Smooth muscle cell (in vitro differentiated cells): Measurements from ENCODE around the gene SLC25A22. TPM values are rescaled to one million over a fixed set of nuclear protein-coding genes. Genes with fewer than 3 reads are reported as not detected.
A peak's percentile ranks its signal among the peaks of the same experiment; 100 is the strongest.

Source experiments
- DNase-seq: peaks from one replicate; lab custom pipeline; 2025; ENCODE audit not compliant: unreplicated experiment; lab: John Stamatoyannopoulos, UW
- H2AFZ ChIP-seq: fragments of 200-600 bp; sonication (generic); 2 replicates; pipeline ENCODE4 v1.6.0; 2016; ENCODE audit warnings: antibody characterized with exemption, low read depth, mild to moderate bottlenecking
- H3F3A ChIP-seq: fragments of 200-600 bp; sonication (generic); 2 replicates; pipeline ENCODE4 v1.6.0; 2017; ENCODE audit warnings: antibody characterized with exemption, low read depth
- H3K27ac ChIP-seq: fragments of 200-600 bp; sonication (generic); 2 replicates; pipeline ENCODE4 v1.5.1; 2016; ENCODE audit warnings: low read depth, mild to moderate bottlenecking
- H3K27me3 ChIP-seq: fragments of 200-600 bp; sonication (generic); 2 replicates; pipeline ENCODE4 v1.6.1; 2016; ENCODE audit warnings: low read depth, mild to moderate bottlenecking
- H3K36me3 ChIP-seq: fragments of 200-600 bp; sonication (generic); 2 replicates; pipeline ENCODE4 v1.5.1; 2016; ENCODE audit warnings: low read depth
- H3K4me1 ChIP-seq: fragments of 200-600 bp; sonication (generic); 2 replicates; pipeline ENCODE4 v1.5.1; 2016; ENCODE audit warnings: low read depth
- H3K4me2 ChIP-seq: fragments of 200-600 bp; sonication (generic); 2 replicates; pipeline ENCODE4 v1.6.0; 2016; ENCODE audit warnings: mild to moderate bottlenecking
- H3K4me3 ChIP-seq: fragments of 200-600 bp; sonication (generic); 2 replicates; pipeline ENCODE4 v1.5.1; 2016; ENCODE audit warnings: mild to moderate bottlenecking
- H3K79me2 ChIP-seq: fragments of 200-600 bp; sonication (generic); 2 replicates; pipeline ENCODE4 v1.6.0; 2016; ENCODE audit warnings: low read depth, mild to moderate bottlenecking
- H3K9ac ChIP-seq: fragments of 200-600 bp; sonication (generic); 2 replicates; pipeline ENCODE4 v1.6.0; 2016; ENCODE audit warnings: low read depth
- H3K9me3 ChIP-seq: fragments of 200-600 bp; sonication (generic); replicated peaks from 2 replicates; pipeline ENCODE4 v1.5.1; 2016; ENCODE audit warnings: low read depth
- H4K20me1 ChIP-seq: fragments of 200-600 bp; sonication (generic); 2 replicates; pipeline ENCODE4 v1.6.0; 2016; ENCODE audit warnings: low read depth
- CTCF ChIP-seq: fragments of 200-600 bp; sonication (generic); IDR thresholded peaks from 2 replicates; pipeline ENCODE4 v1.5.1; 2017; ENCODE audit warnings: borderline replicate concordance, mild to moderate bottlenecking, antibody characterized with exemption; ENCODE audit not compliant: insufficient read depth, poor library complexity, severe bottlenecking
- WGBS: methylation state at CpG from one replicate; pipeline ENCODE4 v1.1.7; 2016; ENCODE audit warnings: low lambda C conversion rate; 5-methylcytosine and 5-hydroxymethylcytosine counted together
- polyA plus RNA-seq: library from polyadenylated mRNA; unstranded; fragments of >200 nt; fragmentation: Nextera tagmentation; extraction: Ambion mirVana; gene quantifications from 2 replicates; pipeline ENCODE4 v1.2.1, GENCODE V29; 2016
- total RNA-seq: library from RNA; depleted of rRNA; stranded (reverse); fragments of >200 nt; gene quantifications from 2 replicates; pipeline ENCODE4 v1.2.3, GENCODE V29; 2014

The SLC25A22 gene
- total and polyA plus RNA-seq, 2 experiments from 2014 or later: 6.9 to 25.2 TPM

GRCh38 chr11:828506-829175 is 30.6 kb upstream of the SLC25A22 start:
- Histone ChIP-seq H3F3A (peaks cover 6% of the 10 kb centered on the region), H2AFZ (no peak overlapping the region), H3K4me2 (peak overlapping the region; percentile 85), H3K4me1 (peaks cover 42% of the 10 kb centered on the region), H3K9ac (no peak overlapping the region), H4K20me1 (peaks cover 35% of the 10 kb centered on the region), H3K79me2 (peaks cover 5% of the 10 kb centered on the region), H3K27me3 (peaks cover 65% of the 10 kb centered on the region), H3K27ac (no peak overlapping the region), H3K4me3 (no peak overlapping the region), H3K9me3 (no peaks in the 10 kb centered on the region), H3K36me3 (no peaks in the 10 kb centered on the region)
- 64% methylated on average over 21 of the region's 21 CpGs for WGBS
- no peak for TF ChIP-seq CTCF
- no peak for DNase-seq

GRCh38 chr11:827897-828192 is 29.8 kb upstream of the SLC25A22 start, which contains the start of gene CRACR2B:
Gene CRACR2B, plus strand, starts transcription at chr11:827919. Its CDS starts 689 bp downstream, at chr11:828608.
- no peaks in the 10 kb centered on the region for H3K9me3 ChIP-seq
- WGBS: 64% methylated on average over 5 of the region's 5 CpGs
- H3K9ac ChIP-seq: no peak within 1 kb of the TSS
- H3F3A ChIP-seq: peaks cover 6% of the 10 kb centered on the region
- no peak for TF ChIP-seq CTCF
- H3K36me3 ChIP-seq: no peaks in the 10 kb centered on the region
- H3K27me3 ChIP-seq: peaks cover 65% of the 10 kb centered on the region
- no peak within 1 kb of the TSS for H2AFZ ChIP-seq
- H3K4me3 ChIP-seq: peak within 1 kb of the TSS; percentile 48
- H3K4me1 ChIP-seq: peaks cover 42% of the 10 kb centered on the region
- peaks cover 40% of the 10 kb centered on the region for H4K20me1 ChIP-seq
- no peak within 1 kb of the TSS for H3K27ac ChIP-seq
- H3K4me2 ChIP-seq: peak within 1 kb of the TSS; percentile 83
- H3K79me2 ChIP-seq: no peaks in the 10 kb centered on the region
- DNase-seq: no peak

GRCh38 chr11:827146-827896 is 29.2 kb upstream of the SLC25A22 start:
- no peak overlapping the region for H3K27ac ChIP-seq
- H3K36me3 ChIP-seq: no peaks in the 10 kb centered on the region
- no peak for DNase-seq
- no peaks in the 10 kb centered on the region for H3K9me3 ChIP-seq
- H3F3A ChIP-seq: peaks cover 6% of the 10 kb centered on the region
- peaks cover 65% of the 10 kb centered on the region for H3K27me3 ChIP-seq
- H2AFZ ChIP-seq: no peak overlapping the region
- peak overlapping the region; percentile 83 for H3K4me2 ChIP-seq
- peak overlapping the region; percentile 48 for H3K4me3 ChIP-seq
- H3K9ac ChIP-seq: no peak overlapping the region
- H3K79me2 ChIP-seq: no peaks in the 10 kb centered on the region
- peaks cover 43% of the 10 kb centered on the region for H4K20me1 ChIP-seq
- WGBS: 7% methylated on average over 49 of the region's 66 CpGs
- H3K4me1 ChIP-seq: peaks cover 40% of the 10 kb centered on the region
- TF ChIP-seq CTCF: no peak
